GM19351 (cell line): Measurements from ENCODE around the gene DYSF.

Source experiments
- ATAC-seq: cut with Tn5 transposase; IDR thresholded peaks from one replicate; pipeline ENCODE4 v1.9.1; 2021; ENCODE audit warnings: mild to moderate bottlenecking, moderate library complexity; ENCODE audit not compliant: unreplicated experiment

Gene DYSF

GRCh38 chr2:71684226-71685072, 231.1 kb downstream of the DYSF start:
- ATAC-seq, result no peak

GRCh38 chr2:71685073-71685848, 231.9 kb downstream of the DYSF start:
- no peak for ATAC-seq

- ATAC-seq, result no peak
Measured at GRCh38 chr2:71685941-71686611, 232.7 kb downstream of the DYSF start.

- ATAC-seq, result no peak
Measured at GRCh38 chr2:71686781-71687180, 233.4 kb downstream of the DYSF start.

GRCh38 chr2:71687412-71687811, 234.1 kb downstream of the DYSF start:
- no peak for ATAC-seq

GRCh38 chr2:71688530-71688929, 235.2 kb downstream of the DYSF start:
- ATAC-seq, result no peak

- ATAC-seq, result no peak
Measured at GRCh38 chr2:71689393-71689792, 236.0 kb downstream of the DYSF start.

- no peak for ATAC-seq
Measured at GRCh38 chr2:71689968-71690834, 236.8 kb downstream of the DYSF start.

- ATAC-seq, result no peak
Measured at GRCh38 chr2:71690876-71691475, 237.6 kb downstream of the DYSF start.

- ATAC-seq, result no peak
Measured at GRCh38 chr2:71691747-71692441, 238.5 kb downstream of the DYSF start.

GRCh38 chr2:71692621-71693277, 239.4 kb downstream of the DYSF start:
- ATAC-seq, result no peak

- ATAC-seq, result no peak
Measured at GRCh38 chr2:71693286-71694270, 240.2 kb downstream of the DYSF start.

- no peak for ATAC-seq
Measured at GRCh38 chr2:71694501-71695234, 241.3 kb downstream of the DYSF start.

- ATAC-seq, result no peak
Measured at GRCh38 chr2:71695235-71696120, 242.1 kb downstream of the DYSF start.

- ATAC-seq, result no peak
Measured at GRCh38 chr2:71696381-71696780, 243.0 kb downstream of the DYSF start.
